Naive thymus-derived CD4-positive, alpha-beta T cell (primary cell): ENCODE results near the gene GCSH. TPM values are rescaled to one million over a fixed set of nuclear protein-coding genes. Genes with fewer than 3 reads are reported as not detected.

Source experiments
- ATAC-seq: fragments of 150-1000 bp; cut with Tn5 transposase; 2 replicates; pipeline ENCODE4 v1.10.0; 2021; ENCODE audit warnings: mild to moderate bottlenecking, moderate library complexity
- CTCF ChIA-PET: fragments of 350-600 bp; sonication (Branson Sonifier 250); formaldehyde crosslinking; loops from one replicate; lab custom pipeline; 2021; ENCODE audit warnings: antibody characterized with exemption; lab: Charles Lee
- POLR2A ChIA-PET: fragments of 350-600 bp; sonication (Branson Sonifier 250); formaldehyde crosslinking; loops from one replicate; lab custom pipeline; 2021; ENCODE audit warnings: antibody characterized with exemption, inconsistent platforms; lab: Charles Lee
- DNase-seq, 9 donors: peaks; one replicate each; pipeline versions ENCODE4 v3.0.0 to v3.0.0-alpha.2; 2020 to 2022; ENCODE audit warnings: mixed read lengths in 1 of 9
- H3K27ac ChIP-seq: one replicate; pipeline ENCODE4 v1.7.0; 2013; ENCODE audit warnings: mild to moderate bottlenecking, low read depth, low read length, moderate library complexity
- H3K27me3 ChIP-seq, 2 donors: one replicate each; pipeline ENCODE4 v1.7.0; 2013; ENCODE audit warnings: low read length in 2 of 2, mild to moderate bottlenecking in 2 of 2, moderate library complexity in 2 of 2; ENCODE audit not compliant: control insufficient read depth in 2 of 2, insufficient read depth in 2 of 2
- H3K36me3 ChIP-seq, 3 experiments: 1 replicate in 2 of 3; 2 replicates in 1 of 3; pipeline ENCODE4 v1.7.0; 2013; ENCODE audit warnings: low read length in 3 of 3, mild to moderate bottlenecking in 3 of 3, moderate library complexity in 1 of 3; ENCODE audit not compliant: insufficient read depth in 3 of 3, control insufficient read depth in 2 of 3
- H3K4me1 ChIP-seq, 2 donors: one replicate each; pipeline ENCODE4 v1.7.0; 2013; ENCODE audit warnings: low read length in 2 of 2, mild to moderate bottlenecking in 2 of 2, moderate library complexity in 1 of 2; ENCODE audit not compliant: control insufficient read depth in 2 of 2, insufficient read depth in 2 of 2
- H3K4me3 ChIP-seq: 2 replicates; pipeline ENCODE4 v1.7.0; 2013; ENCODE audit warnings: mild to moderate bottlenecking, low read length
- H3K9me3 ChIP-seq, 3 experiments: 1 replicate in 2 of 3; 2 replicates in 1 of 3; pipeline ENCODE4 v1.7.0; 2013; ENCODE audit warnings: low read length in 3 of 3; ENCODE audit not compliant: control insufficient read depth in 2 of 3
- H3K27ac Mint-ChIP-seq, 9 donors: one replicate each; pipeline ENCODE4 v1.8.0; 2020 to 2022; ENCODE audit warnings: mixed read lengths in 9 of 9, mild to moderate bottlenecking in 8 of 9, moderate library complexity in 5 of 9, inconsistent platforms in 2 of 9
- H3K27me3 Mint-ChIP-seq, 5 donors: one replicate each; pipeline ENCODE4 v1.8.0; 2021 to 2022; ENCODE audit warnings: mixed read lengths in 5 of 5, mild to moderate bottlenecking in 1 of 5
- H3K36me3 Mint-ChIP-seq, 5 donors: one replicate each; pipeline ENCODE4 v1.8.0; 2020 to 2022; ENCODE audit warnings: mixed read lengths in 5 of 5, mild to moderate bottlenecking in 3 of 5, inconsistent platforms in 1 of 5
- H3K4me1 Mint-ChIP-seq, 7 donors: one replicate each; pipeline ENCODE4 v1.8.0; 2020 to 2022; ENCODE audit warnings: mixed read lengths in 7 of 7, mild to moderate bottlenecking in 3 of 7, inconsistent platforms in 1 of 7
- H3K4me3 Mint-ChIP-seq, 10 donors: one replicate each; pipeline ENCODE4 v1.8.0; 2020 to 2022; ENCODE audit warnings: mild to moderate bottlenecking in 10 of 10, mixed read lengths in 10 of 10, moderate library complexity in 6 of 10, inconsistent platforms in 2 of 10
- H3K9me3 Mint-ChIP-seq, 11 donors: one replicate each; pipeline ENCODE4 v1.8.0; 2020 to 2022; ENCODE audit warnings: mixed read lengths in 11 of 11, mild to moderate bottlenecking in 4 of 11, inconsistent platforms in 1 of 11, moderate library complexity in 1 of 11
- intact Hi-C, 2 donors: fragments of 100-400 bp; cut with micrococcal nuclease; formaldehyde crosslinking; loops; one replicate each; pipeline ENCODE4 v1.15.1; 2023
- polyA plus RNA-seq, 2 donors: library from polyadenylated mRNA; unstranded; fragments of 300-500 nt; fragmentation: Illumina TruSeq; gene quantifications; one replicate each; pipeline ENCODE4 v1.2.3, GENCODE V29; 2021
- total RNA-seq, 6 experiments: library from RNA in 5 of 6; stranded (reverse) in 5 of 6; gene quantifications; 1 replicate in 5 of 6; 2 replicates in 1 of 6; pipeline ENCODE4 v1.2.3 and lab custom pipeline; 2021 to 2026

The GCSH gene
- total and polyA plus RNA-seq, 7 experiments from 2014 or later: 1.5 to 10.7 (median 5.5) TPM

DNA sequence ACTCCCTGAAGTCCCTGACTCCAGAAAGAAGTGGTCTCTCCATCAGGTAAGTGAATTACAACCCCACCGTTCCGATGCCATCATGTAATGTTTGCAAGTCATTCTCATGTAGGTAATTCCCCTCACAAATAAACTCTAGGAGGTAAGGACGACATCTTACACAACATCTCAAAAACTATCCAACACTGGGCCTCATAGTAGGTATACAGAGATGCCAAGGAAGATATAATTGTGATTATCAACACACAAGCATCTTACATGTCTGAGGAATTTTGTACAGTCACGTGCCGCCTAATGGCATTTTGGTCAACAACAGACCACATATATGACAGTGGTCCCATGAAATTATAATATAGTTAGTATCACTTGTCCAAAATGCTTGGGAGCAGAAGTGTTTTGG, 7.4 kb downstream of the GCSH start:
- H3K4me1 ChIP-seq: no peaks in the 10 kb centered on the region
- ChIA-PET CTCF (interaction anchor here (1.2 kb wide), 1 partner anchor 53 kb away, joined by 3 read pairs; the partner anchor contains the start of gene ATMIN), POLR2A (no interaction called here)
- H3K27ac ChIP-seq: no peak overlapping the region
- no peak overlapping the region for H3K4me3 ChIP-seq
- no peaks in the 10 kb centered on the region for H3K4me1 Mint-ChIP-seq
- H3K9me3 Mint-ChIP-seq: no peaks in the 10 kb centered on the region
- H3K36me3 ChIP-seq: no peaks in the 10 kb centered on the region
- no peak for DNase-seq
- H3K27me3 Mint-ChIP-seq: no peaks in the 10 kb centered on the region
- H3K36me3 Mint-ChIP-seq: peaks cover 0 to 10% (median 4%) of the 10 kb centered on the region in 5 donors
- H3K4me3 Mint-ChIP-seq: no peak overlapping the region
- no peak for ATAC-seq
- H3K9me3 ChIP-seq: no peaks in the 10 kb centered on the region
- intact Hi-C loops: no loop called here
- no peaks in the 10 kb centered on the region for H3K27me3 ChIP-seq
- peak overlapping the region in 1 of 9 donors; percentile 32 for H3K27ac Mint-ChIP-seq

DNA sequence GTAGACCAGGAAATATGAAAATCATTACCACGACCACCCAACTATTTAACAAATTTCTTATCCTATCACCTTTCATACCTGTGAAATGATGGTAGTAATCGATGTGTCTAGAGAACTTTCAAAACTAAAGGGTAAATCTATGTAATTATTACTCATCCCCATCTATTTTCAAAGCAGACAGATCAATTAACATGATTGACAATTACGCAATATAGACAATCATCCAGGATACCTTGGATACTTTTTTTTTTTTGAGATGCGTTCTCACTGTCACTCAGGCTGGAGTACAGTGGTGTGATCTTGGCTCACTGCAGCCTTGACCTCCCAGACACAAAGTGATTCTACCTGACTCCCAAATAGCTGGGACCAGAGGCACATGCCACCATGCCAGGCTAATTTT, 15.2 kb downstream of the GCSH start:
- H3K4me1 Mint-ChIP-seq: peaks cover 0 to 4% (median 0%) of the 10 kb centered on the region in 7 donors
- ChIA-PET CTCF (no interaction called here), POLR2A (no interaction called here)
- no peak overlapping the region for H3K27ac ChIP-seq
- H3K36me3 Mint-ChIP-seq: no peaks in the 10 kb centered on the region
- H3K4me3 ChIP-seq: no peak overlapping the region
- no peaks in the 10 kb centered on the region for H3K27me3 Mint-ChIP-seq
- H3K9me3 Mint-ChIP-seq: no peaks in the 10 kb centered on the region
- DNase-seq (no peak), ATAC-seq (no peak)
- no peaks in the 10 kb centered on the region for H3K27me3 ChIP-seq
- intact Hi-C loops: no loop called here
- no peak overlapping the region for H3K4me3 Mint-ChIP-seq
- H3K27ac Mint-ChIP-seq: no peak overlapping the region
- peaks cover 9% of the 10 kb centered on the region in 2 donors for H3K4me1 ChIP-seq
- peaks cover 0 to 7% (median 0%) of the 10 kb centered on the region in 3 experiments for H3K36me3 ChIP-seq
- no peaks in the 10 kb centered on the region for H3K9me3 ChIP-seq

DNA sequence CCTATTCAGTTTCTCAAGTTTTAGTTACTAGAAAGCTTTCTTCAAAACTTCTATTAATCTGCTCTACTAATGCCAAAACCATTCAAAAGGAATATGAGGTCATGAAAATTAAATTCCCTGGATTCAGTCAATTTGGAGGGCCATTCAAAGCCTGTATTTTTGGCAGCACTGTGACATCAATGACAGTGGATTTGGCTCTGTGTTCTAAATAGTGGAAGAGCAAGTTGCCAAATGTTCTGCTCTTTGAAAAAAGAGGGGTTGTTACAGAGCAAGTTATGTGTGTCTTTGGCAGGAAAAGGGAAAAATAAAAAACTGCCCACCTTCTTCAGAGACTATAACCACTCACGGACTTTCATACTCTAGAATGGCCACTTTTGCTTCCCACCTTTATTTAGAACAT, 16.0 kb downstream of the GCSH start:
- Histone ChIP-seq H3K27me3 (no peaks in the 10 kb centered on the region), H3K36me3 (peaks cover 0 to 7% (median 0%) of the 10 kb centered on the region in 3 experiments), H3K4me3 (no peak overlapping the region), H3K4me1 (peaks cover 10 to 11% of the 10 kb centered on the region in 2 donors), H3K9me3 (no peaks in the 10 kb centered on the region), H3K27ac (no peak overlapping the region)
- ChIA-PET POLR2A (interaction anchor here (0.5 kb wide), 1 partner anchor 25 kb away, joined by 3 read pairs; no protein-coding TSS in a partner anchor), CTCF (interaction anchor here (0.8 kb wide), 1 partner anchor 118 kb away, joined by 4 read pairs; no protein-coding TSS in a partner anchor)
- ATAC-seq: no peak
- intact Hi-C loops: no loop called here
- Mint-ChIP-seq H3K27me3 (no peaks in the 10 kb centered on the region), H3K4me1 (peaks cover 0 to 4% (median 0%) of the 10 kb centered on the region in 7 donors), H3K36me3 (no peaks in the 10 kb centered on the region), H3K27ac (peak overlapping the region in 1 of 9 donors; percentile 12), H3K9me3 (no peaks in the 10 kb centered on the region), H3K4me3 (peak overlapping the region in 1 of 10 donors; percentile 45)
- DNase-seq: no peak

DNA sequence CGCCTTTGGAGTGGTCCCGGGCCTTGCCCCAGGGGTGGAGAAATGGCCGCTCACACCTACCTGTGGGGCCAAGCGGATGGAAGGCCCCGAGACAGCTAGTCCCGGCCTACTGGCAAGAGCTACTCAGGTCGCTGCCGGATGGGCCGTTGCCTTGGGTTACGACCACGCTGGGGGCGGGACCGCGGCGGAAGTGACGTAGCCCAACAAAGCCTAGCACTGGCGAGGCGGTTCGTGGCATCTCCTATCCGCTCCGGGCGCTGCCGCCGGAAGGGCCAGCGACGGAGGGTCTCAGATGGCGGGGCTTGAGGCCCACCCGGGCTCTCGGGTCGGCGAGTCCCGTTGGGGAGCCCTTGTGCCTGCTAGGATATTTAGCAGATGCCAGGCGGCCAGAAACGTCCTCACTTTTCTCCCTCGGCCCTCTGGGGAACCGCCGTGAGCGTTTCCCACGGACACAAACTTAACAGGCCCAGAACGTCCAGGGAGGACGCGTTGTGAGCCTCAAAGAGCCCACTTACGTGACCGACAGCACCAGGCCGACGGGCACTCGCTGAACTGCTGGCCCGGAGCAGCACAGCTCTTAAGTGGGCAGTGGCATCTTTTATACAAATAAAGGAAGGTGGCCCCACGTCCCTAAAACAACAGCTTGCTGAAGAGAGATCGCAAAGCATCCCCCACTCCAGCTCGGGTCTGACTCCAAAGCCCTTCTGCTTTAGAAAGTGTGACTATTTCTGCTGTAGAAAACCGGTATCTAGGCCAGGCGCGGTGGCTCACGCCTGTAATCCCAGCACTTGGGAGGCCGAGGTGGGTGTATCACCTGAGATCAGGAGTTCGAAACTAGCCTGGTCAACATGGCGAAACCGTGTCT, 18.9 kb downstream of the GCSH start, which contains the start of gene C16orf46:
C16orf46 (minus strand) TSS at position 163 of the 865 bp plus-strand sequence. CDS start 13,283 bp downstream, outside the sequence.
- peak within 1 kb of the TSS; percentile 96 for H3K4me3 ChIP-seq
- Mint-ChIP-seq H3K9me3 (no peaks in the 10 kb centered on the region), H3K4me3 (peak within 1 kb of the TSS in 2 of 10 donors; percentile 39 to 57), H3K27ac (peak within 1 kb of the TSS in 2 of 9 donors; percentile 89 to 91), H3K36me3 (no peaks in the 10 kb centered on the region), H3K4me1 (peaks cover 0 to 4% (median 0%) of the 10 kb centered on the region in 7 donors), H3K27me3 (peaks cover 0 to 10% (median 0%) of the 10 kb centered on the region in 5 donors)
- ChIA-PET POLR2A (interaction anchor here (0.6 to 2.7 kb wide), 10 partner anchors 9 to 373 kb away, joined by 3 to 20 read pairs (median 4); partner anchors contain the start of genes ATMIN, CENPN, CMC2 and GAN), CTCF (interaction anchor here (1.0 to 2.1 kb wide), 3 partner anchors 22 to 43 kb away, joined by 3 to 14 read pairs (median 4); partner anchors contain the start of gene ATMIN)
- no peaks in the 10 kb centered on the region for H3K9me3 ChIP-seq
- ATAC-seq (peak; percentile 85), DNase-seq (peak; percentile 93 to 99 (median 97))
- peaks cover 10 to 11% of the 10 kb centered on the region in 2 donors for H3K4me1 ChIP-seq
- no peaks in the 10 kb centered on the region for H3K27me3 ChIP-seq
- intact Hi-C loops: loop anchor here (1.0 to 10.0 kb wide), 13 partner anchors 19 to 1577 kb away; partner anchors contain the start of genes CDYL2 (in 2 of the 2), DYNLRB2 (in 2 of the 2), GCSH (in 2 of the 2) and CENPN (in 1 of the 2)
- H3K27ac ChIP-seq: peak within 1 kb of the TSS; percentile 89
- H3K36me3 ChIP-seq: peaks cover 0 to 7% (median 0%) of the 10 kb centered on the region in 3 experiments

DNA sequence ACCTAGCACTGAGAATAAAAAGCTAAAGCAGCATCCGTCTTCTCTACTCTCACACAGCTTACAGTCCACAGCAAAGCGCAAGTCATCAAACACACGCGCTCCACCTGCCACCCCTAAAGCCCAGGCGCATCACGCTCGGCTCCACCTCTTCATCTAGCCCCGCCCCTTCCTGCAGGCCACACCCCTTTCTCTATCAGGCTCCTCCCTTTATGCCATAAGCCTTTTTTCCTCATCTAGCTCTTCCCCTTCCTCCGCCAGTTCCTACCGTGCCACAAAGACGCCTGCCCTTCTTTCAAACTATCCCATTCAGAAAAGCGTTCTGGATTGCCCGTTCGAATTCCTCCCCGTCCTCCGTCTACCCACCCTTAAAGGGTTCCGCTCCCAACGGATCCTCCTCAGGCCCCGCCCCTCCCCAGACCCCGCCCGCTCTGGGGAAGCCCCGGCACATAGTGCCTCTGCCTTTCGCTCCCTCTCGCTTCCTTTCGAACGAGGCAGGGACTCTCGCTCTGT, 19.6 kb downstream of the GCSH start:
- peak; percentile 92 for ATAC-seq
- peak; percentile 89 to 98 (median 95) for DNase-seq
- Histone ChIP-seq H3K27ac (peak overlapping the region; percentile 89), H3K36me3 (peaks cover 0 to 7% (median 0%) of the 10 kb centered on the region in 3 experiments), H3K9me3 (no peaks in the 10 kb centered on the region), H3K4me3 (peak overlapping the region; percentile 96), H3K4me1 (peaks cover 10 to 11% of the 10 kb centered on the region in 2 donors), H3K27me3 (no peaks in the 10 kb centered on the region)
- intact Hi-C loops: loop anchor here (1.0 to 10.0 kb wide), 14 partner anchors 20 to 1578 kb away; partner anchors contain the start of genes ATMIN (in 2 of the 2), CDYL2 (in 2 of the 2), CENPN (in 2 of the 2) and DYNLRB2 (in 2 of the 2)
- CTCF ChIA-PET: interaction anchor here (1.0 to 2.1 kb wide), 2 partner anchors 40 to 42 kb away, joined by 4 to 14 read pairs; partner anchors contain the start of gene ATMIN
- peaks cover 0 to 10% (median 0%) of the 10 kb centered on the region in 5 donors for H3K27me3 Mint-ChIP-seq
- no peak overlapping the region for H3K4me3 Mint-ChIP-seq
- H3K4me1 Mint-ChIP-seq: peaks cover 0 to 4% (median 0%) of the 10 kb centered on the region in 7 donors
- no peaks in the 10 kb centered on the region for H3K36me3 Mint-ChIP-seq
- POLR2A ChIA-PET: interaction anchor here (0.7 to 2.7 kb wide), 9 partner anchors 11 to 1785 kb away, joined by 3 to 20 read pairs (median 4); partner anchors contain the start of genes ATMIN, CENPN, CMC2 and GAN
- no peak overlapping the region for H3K27ac Mint-ChIP-seq
- H3K9me3 Mint-ChIP-seq: no peaks in the 10 kb centered on the region
